Esophagus muscularis mucosa (tissue), 4 donors: Measurements from ENCODE around the gene GAREM1. TPM values are rescaled to one million over a fixed set of nuclear protein-coding genes. Genes with fewer than 3 reads are reported as not detected.

Source experiments
- DNase-seq: peaks from one replicate; pipeline ENCODE4 v3.0.0-alpha.2; 2017; ENCODE audit errors: extremely low spot score
- H3K27ac ChIP-seq, 4 donors: fragments of 200-600 bp; sonication (generic); replicated peaks in 1 of 4; 1 replicate in 3 of 4; 2 replicates in 1 of 4; pipeline ENCODE4 v1.5.1; 2016 to 2019; ENCODE audit warnings: mild to moderate bottlenecking in 1 of 4
- H3K27me3 ChIP-seq, 4 donors: fragments of 200-600 bp; sonication (generic); one replicate each; pipeline versions ENCODE4 v1.5.1 to v1.6.0; 2016 to 2019
- H3K36me3 ChIP-seq, 4 donors: fragments of 200-600 bp; sonication (generic); one replicate each; pipeline ENCODE4 v1.5.1; 2016 to 2019
- H3K4me1 ChIP-seq, 4 donors: fragments of 200-600 bp; sonication (generic); one replicate each; pipeline ENCODE4 v1.5.1; 2016 to 2019
- H3K4me3 ChIP-seq, 4 donors: fragments of 200-600 bp; sonication (generic); 1 replicate in 2 of 4; 2 replicates in 2 of 4; pipeline ENCODE4 v1.5.1; 2016 to 2019; ENCODE audit warnings: mild to moderate bottlenecking in 4 of 4, moderate library complexity in 1 of 4
- H3K9me3 ChIP-seq, 4 donors: fragments of 200-600 bp; sonication (generic); 1 replicate in 3 of 4; 2 replicates in 1 of 4; pipeline ENCODE4 v1.5.1; 2016 to 2019
- CTCF ChIP-seq, 3 experiments: fragments of 200-600 bp in 2 of 3; fragments of 450-650 bp in 1 of 3; sonication (generic) in 2 of 3; IDR thresholded peaks; one replicate each; pipeline ENCODE4 v1.5.1; 2017 to 2019; ENCODE audit warnings: antibody characterized with exemption in 3 of 3, mild to moderate bottlenecking in 2 of 3, moderate library complexity in 1 of 3
- EP300 ChIP-seq: sonication (generic); formaldehyde crosslinking; IDR thresholded peaks from one replicate; pipeline ENCODE4 v1.6.1; 2017; ENCODE audit warnings: antibody characterized with exemption
- POLR2A ChIP-seq: fragments of 450-650 bp; IDR thresholded peaks from one replicate; pipeline ENCODE4 v1.6.1; 2017; ENCODE audit warnings: antibody characterized with exemption, moderate library complexity, mild to moderate bottlenecking, low read depth
- POLR2AphosphoS5 ChIP-seq, 2 donors: sonication (generic); formaldehyde crosslinking; IDR thresholded peaks; one replicate each; pipeline ENCODE4 v1.6.1; 2017; ENCODE audit warnings: antibody characterized with exemption in 2 of 2
- WGBS: methylation state at CpG from one replicate; pipeline ENCODE4 v1.1.5; 2018; 5-methylcytosine and 5-hydroxymethylcytosine counted together
- intact Hi-C: fragments of 100-400 bp; cut with DNase I; formaldehyde crosslinking; loops from one replicate; pipeline ENCODE4 v1.15.1; 2023
- total RNA-seq, 4 donors: library from RNA; depleted of rRNA; stranded (reverse); fragments of >200 nt; gene quantifications; one replicate each; pipeline versions ENCODE4 v1.1.0 to v1.2.1, GENCODE V29; 2016

The GAREM1 gene
- total RNA-seq, 4 donors from 2014 or later, result 7.0 to 11.6 (median 9.8) TPM

- no peak for DNase-seq
- 100% methylated on average over 1 of the region's 1 CpG for WGBS
- Histone ChIP-seq H3K36me3 (no peaks in the 10 kb centered on the region), H3K9me3 (no peaks in the 10 kb centered on the region), H3K4me3 (no peak overlapping the region), H3K27me3 (no peaks in the 10 kb centered on the region), H3K27ac (no peak overlapping the region), H3K4me1 (peaks cover 14 to 43% (median 37%) of the 10 kb centered on the region in 4 donors)
- intact Hi-C loops, result no loop called here
- TF ChIP-seq POLR2A (no peak), EP300 (no peak), POLR2AphosphoS5 (IDR thresholded peaks at IDR 0.05) (no peak), CTCF (IDR thresholded peaks at IDR 0.05) (no peak)
Measured at GRCh38 chr18:32439802-32440201, 30.9 kb downstream of the GAREM1 start.

GRCh38 chr18:32439241-32439640 is 31.4 kb downstream of the GAREM1 start:
- no peak for TF ChIP-seq CTCF (IDR thresholded peaks at IDR 0.05)
- no peak for TF ChIP-seq POLR2A
- no peak for TF ChIP-seq EP300
- no peak for TF ChIP-seq POLR2AphosphoS5 (IDR thresholded peaks at IDR 0.05)
- intact Hi-C loops, result no loop called here
- Histone ChIP-seq H3K36me3 (no peaks in the 10 kb centered on the region), H3K9me3 (no peaks in the 10 kb centered on the region), H3K27me3 (no peaks in the 10 kb centered on the region), H3K4me3 (no peak overlapping the region), H3K27ac (no peak overlapping the region), H3K4me1 (peaks cover 14 to 43% (median 38%) of the 10 kb centered on the region in 4 donors)
- WGBS, result 95% methylated on average over 2 of the region's 2 CpGs
- no peak for DNase-seq

GRCh38 chr18:32438173-32438572 is 32.5 kb downstream of the GAREM1 start:
- DNase-seq, result no peak
- intact Hi-C loops, result no loop called here
- no peaks in the 10 kb centered on the region for H3K27me3 ChIP-seq
- H3K27ac ChIP-seq, result no peak overlapping the region
- no peak for TF ChIP-seq EP300
- no peak for TF ChIP-seq POLR2AphosphoS5 (IDR thresholded peaks at IDR 0.05)
- no peak for TF ChIP-seq POLR2A
- H3K9me3 ChIP-seq, result no peaks in the 10 kb centered on the region
- no peaks in the 10 kb centered on the region for H3K36me3 ChIP-seq
- H3K4me1 ChIP-seq, result peaks cover 14 to 42% (median 35%) of the 10 kb centered on the region in 4 donors
- H3K4me3 ChIP-seq, result no peak overlapping the region
- 67% methylated on average over 8 of the region's 8 CpGs for WGBS

GRCh38 chr18:32437100-32437834 is 33.4 kb downstream of the GAREM1 start:
- WGBS, result 75% methylated on average over 7 of the region's 7 CpGs
- DNase-seq, result no peak
- H3K36me3 ChIP-seq, result no peaks in the 10 kb centered on the region
- H3K4me3 ChIP-seq, result no peak overlapping the region
- no peak for TF ChIP-seq POLR2AphosphoS5 (IDR thresholded peaks at IDR 0.05)
- TF ChIP-seq EP300, result no peak
- intact Hi-C loops, result no loop called here
- no peaks in the 10 kb centered on the region for H3K27me3 ChIP-seq
- no peak overlapping the region for H3K27ac ChIP-seq
- peaks cover 14 to 37% (median 35%) of the 10 kb centered on the region in 4 donors for H3K4me1 ChIP-seq
- H3K9me3 ChIP-seq, result no peaks in the 10 kb centered on the region

GRCh38 chr18:32435631-32436500 is 34.8 kb downstream of the GAREM1 start:
- peaks cover 0 to 6% (median 0%) of the 10 kb centered on the region in 4 donors for H3K9me3 ChIP-seq
- TF ChIP-seq CTCF (IDR thresholded peaks at IDR 0.05), result no peak
- TF ChIP-seq POLR2AphosphoS5 (IDR thresholded peaks at IDR 0.05), result no peak
- no peak for TF ChIP-seq EP300
- TF ChIP-seq POLR2A, result no peak
- H3K4me1 ChIP-seq, result peaks cover 9 to 27% (median 26%) of the 10 kb centered on the region in 4 donors
- H3K4me3 ChIP-seq, result no peak overlapping the region
- no peaks in the 10 kb centered on the region for H3K27me3 ChIP-seq
- DNase-seq, result no peak
- H3K36me3 ChIP-seq, result no peaks in the 10 kb centered on the region
- intact Hi-C loops, result no loop called here
- WGBS, result 83% methylated on average over 5 of the region's 5 CpGs
- no peak overlapping the region for H3K27ac ChIP-seq
